Panc1 (cell line): ENCODE results near the gene ELOVL6. TPM values are rescaled to one million over a fixed set of nuclear protein-coding genes. Genes with fewer than 3 reads are reported as not detected.

Source experiments
- ATAC-seq: fragments of 200-7000 bp; cut with Tn5 transposase; 2 replicates; pipeline ENCODE4 v1.9.1; 2020; ENCODE audit warnings: mild to moderate bottlenecking, moderate library complexity
- BruUV-seq: library from RNA; stranded (reverse); fragments of 400-500 nt; replicated peaks from 2 replicates; lab custom pipeline; 2021; lab: Mats Ljungman, UMichigan
- CTCF ChIA-PET: fragments of 300-600 bp; sonication (Branson Sonifier 250); formaldehyde crosslinking; loops from one replicate; lab custom pipeline; 2022; ENCODE audit warnings: antibody characterized with exemption; lab: Charles Lee
- POLR2A ChIA-PET: fragments of 300-600 bp; sonication (Branson Sonifier 250); formaldehyde crosslinking; loops from one replicate; lab custom pipeline; 2022; ENCODE audit warnings: antibody characterized with exemption; lab: Charles Lee
- DNase-seq: peaks from one replicate; pipeline ENCODE4 v3.0.0-alpha.2; 2010; ENCODE audit warnings: low read depth, low spot score
- H3K27ac ChIP-seq: 2 replicates; pipeline ENCODE4 v1.5.1; 2011; ENCODE audit warnings: mild to moderate bottlenecking, low read length, inconsistent platforms
- H3K27me3 ChIP-seq: fragments of 200-500 bp; sonication (Bioruptor generic); 2 replicates; pipeline ENCODE4 v1.6.0; 2014; ENCODE audit warnings: low read length, inconsistent platforms; ENCODE audit not compliant: control insufficient read depth, insufficient read depth
- H3K36me3 ChIP-seq: fragments of 200-500 bp; sonication (Bioruptor generic); 2 replicates; pipeline ENCODE4 v1.5.1; 2014; ENCODE audit warnings: inconsistent platforms, mild to moderate bottlenecking, low read length, moderate library complexity; ENCODE audit not compliant: control insufficient read depth, insufficient read depth
- H3K4me1 ChIP-seq: 2 replicates; pipeline ENCODE4 v1.5.1; 2011; ENCODE audit warnings: inconsistent platforms, mild to moderate bottlenecking, low read length, moderate library complexity; ENCODE audit not compliant: control insufficient read depth, insufficient read depth
- H3K4me3 ChIP-seq, 2 experiments: 2 replicates each; pipeline ENCODE4 v1.5.1; 2011 to 2012; ENCODE audit warnings: low read depth in 2 of 2, low read length in 2 of 2, mild to moderate bottlenecking in 2 of 2, inconsistent platforms in 1 of 2, moderate library complexity in 1 of 2
- H3K9me3 ChIP-seq: fragments of 200-500 bp; sonication (Bioruptor generic); 2 replicates; pipeline ENCODE4 v1.5.1; 2014; ENCODE audit warnings: low read depth, mild to moderate bottlenecking, inconsistent platforms, low read length, moderate library complexity; ENCODE audit not compliant: control insufficient read depth, insufficient read depth
- CTCF ChIP-seq: fragments of 450-650 bp; IDR thresholded peaks from 2 replicates; pipeline ENCODE4 v1.5.1; 2017; ENCODE audit warnings: mild to moderate bottlenecking
- POLR2AphosphoS5 ChIP-seq: IDR thresholded peaks from 2 replicates; pipeline ENCODE4 v1.6.1; 2012; ENCODE audit warnings: mild to moderate bottlenecking, low read depth, low read length, moderate library complexity
- SIN3A ChIP-seq: IDR thresholded peaks from 2 replicates; pipeline ENCODE4 v1.6.1; 2012; ENCODE audit warnings: low read depth, mild to moderate bottlenecking, low read length, moderate library complexity, borderline replicate concordance; ENCODE audit not compliant: insufficient read depth
- TCF7L2 ChIP-seq: IDR thresholded peaks from 2 replicates; pipeline ENCODE4 v1.6.1; 2011; ENCODE audit warnings: mild to moderate bottlenecking, low read depth, low read length, inconsistent platforms
- in situ Hi-C: cut with HindIII; loops from 2 replicates; pipeline ENCODE4 v1.10.0; 2016; ENCODE audit warnings: low sequenced_read_pairs, low pct_unique_long_range_greater_than_20kb
- intact Hi-C: fragments of 100-400 bp; cut with micrococcal nuclease; formaldehyde crosslinking; loops from one replicate; pipeline ENCODE4 v1.10.0; 2022; ENCODE audit not compliant: unreplicated experiment
- total RNA-seq: library from RNA; stranded (reverse); gene quantifications from one replicate; pipeline ENCODE4 v1.2.1, GENCODE V29; 2021; ENCODE audit not compliant: unreplicated experiment
- TF ChIP-seq, protein P1 (sequence below), 2 experiments: IDR thresholded peaks; 2 replicates each; pipeline ENCODE4 v1.6.1; 2011 to 2012; ENCODE audit warnings: low read depth in 2 of 2, control low read depth in 1 of 2, low read length in 1 of 2, mild to moderate bottlenecking in 1 of 2, moderate library complexity in 1 of 2; ENCODE audit not compliant: insufficient read depth in 1 of 2

The ELOVL6 gene
- total RNA-seq, 1 experiment from 2014 or later = 0.54 TPM

- no peak for ATAC-seq
- intact Hi-C loops (no loop called here), in situ Hi-C loops (no loop called here)
- Histone ChIP-seq H3K4me3 (no peak overlapping the region), H3K4me1 (no peaks in the 10 kb centered on the region), H3K27ac (no peak overlapping the region), H3K9me3 (no peaks in the 10 kb centered on the region), H3K27me3 (no peaks in the 10 kb centered on the region), H3K36me3 (no peaks in the 10 kb centered on the region)
- CTCF ChIA-PET = no interaction called here
- no peak for DNase-seq
- BruUV-seq = no TSS peak
- POLR2A ChIA-PET = no interaction called here
- TF ChIP-seq SIN3A = no peak
- TF ChIP-seq CTCF = no peak
- TF ChIP-seq POLR2AphosphoS5 = no peak
- TF ChIP-seq TCF7L2 = no peak
- TF ChIP-seq, protein P1, sequence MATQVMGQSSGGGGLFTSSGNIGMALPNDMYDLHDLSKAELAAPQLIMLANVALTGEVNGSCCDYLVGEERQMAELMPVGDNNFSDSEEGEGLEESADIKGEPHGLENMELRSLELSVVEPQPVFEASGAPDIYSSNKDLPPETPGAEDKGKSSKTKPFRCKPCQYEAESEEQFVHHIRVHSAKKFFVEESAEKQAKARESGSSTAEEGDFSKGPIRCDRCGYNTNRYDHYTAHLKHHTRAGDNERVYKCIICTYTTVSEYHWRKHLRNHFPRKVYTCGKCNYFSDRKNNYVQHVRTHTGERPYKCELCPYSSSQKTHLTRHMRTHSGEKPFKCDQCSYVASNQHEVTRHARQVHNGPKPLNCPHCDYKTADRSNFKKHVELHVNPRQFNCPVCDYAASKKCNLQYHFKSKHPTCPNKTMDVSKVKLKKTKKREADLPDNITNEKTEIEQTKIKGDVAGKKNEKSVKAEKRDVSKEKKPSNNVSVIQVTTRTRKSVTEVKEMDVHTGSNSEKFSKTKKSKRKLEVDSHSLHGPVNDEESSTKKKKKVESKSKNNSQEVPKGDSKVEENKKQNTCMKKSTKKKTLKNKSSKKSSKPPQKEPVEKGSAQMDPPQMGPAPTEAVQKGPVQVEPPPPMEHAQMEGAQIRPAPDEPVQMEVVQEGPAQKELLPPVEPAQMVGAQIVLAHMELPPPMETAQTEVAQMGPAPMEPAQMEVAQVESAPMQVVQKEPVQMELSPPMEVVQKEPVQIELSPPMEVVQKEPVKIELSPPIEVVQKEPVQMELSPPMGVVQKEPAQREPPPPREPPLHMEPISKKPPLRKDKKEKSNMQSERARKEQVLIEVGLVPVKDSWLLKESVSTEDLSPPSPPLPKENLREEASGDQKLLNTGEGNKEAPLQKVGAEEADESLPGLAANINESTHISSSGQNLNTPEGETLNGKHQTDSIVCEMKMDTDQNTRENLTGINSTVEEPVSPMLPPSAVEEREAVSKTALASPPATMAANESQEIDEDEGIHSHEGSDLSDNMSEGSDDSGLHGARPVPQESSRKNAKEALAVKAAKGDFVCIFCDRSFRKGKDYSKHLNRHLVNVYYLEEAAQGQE (IDR thresholded peaks at IDR 0.05; ENCODE audit: insufficient read depth in 1 of 2, low read depth in 2 of 2, low read length in 1 of 2) = no peak
Measured at GRCh38 chr4:110130576-110131358, 67.6 kb downstream of the ELOVL6 start.

DNA sequence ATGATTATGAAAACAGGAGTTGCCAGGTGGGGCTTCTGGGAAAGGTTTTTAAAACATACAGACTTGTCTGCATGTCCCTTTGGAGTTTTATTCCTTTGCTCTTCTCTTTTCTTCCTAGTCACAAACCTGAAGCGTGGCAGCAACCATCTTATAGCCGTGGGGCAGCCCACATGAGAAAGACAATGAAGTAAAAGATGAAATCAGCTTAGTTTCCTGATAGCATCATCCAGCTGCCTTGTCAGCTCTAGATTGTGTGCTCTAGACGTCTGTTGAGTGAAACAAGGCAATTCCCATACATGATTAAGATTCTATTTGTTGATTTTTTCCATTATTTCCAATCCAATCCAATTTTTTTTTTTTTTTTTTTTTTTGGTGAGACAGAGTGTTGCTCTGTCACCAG lies 68.9 kb downstream of the ELOVL6 start:
- H3K36me3 ChIP-seq = no peaks in the 10 kb centered on the region
- TF ChIP-seq, protein P1 (IDR thresholded peaks at IDR 0.05; ENCODE audit: insufficient read depth in 1 of 2, low read depth in 2 of 2, low read length in 1 of 2) = no peak
- no TSS peak for BruUV-seq
- H3K9me3 ChIP-seq = no peaks in the 10 kb centered on the region
- ChIA-PET POLR2A (no interaction called here), CTCF (no interaction called here)
- H3K4me1 ChIP-seq = no peaks in the 10 kb centered on the region
- no peaks in the 10 kb centered on the region for H3K27me3 ChIP-seq
- intact Hi-C loops = no loop called here
- H3K4me3 ChIP-seq = no peak overlapping the region
- in situ Hi-C loops = no loop called here
- no peak for ATAC-seq
- no peak overlapping the region for H3K27ac ChIP-seq
- DNase-seq = no peak
